Neuronal stem cell (in vitro differentiated cells): ENCODE data around the gene TAS2R50.

Source experiments
- DNase-seq: peaks from one replicate; pipeline ENCODE4 v3.0.0-alpha.2; 2013; ENCODE audit warnings: low spot score
- H2AFZ ChIP-seq: one replicate; pipeline ENCODE4 v1.6.1; 2013; ENCODE audit warnings: mild to moderate bottlenecking, low read length, inconsistent platforms
- H2AK5ac ChIP-seq: 2 replicates; pipeline ENCODE4 v1.6.1; 2013; ENCODE audit warnings: low read depth, mild to moderate bottlenecking, inconsistent platforms, low read length, moderate library complexity, mixed read lengths
- H2BK120ac ChIP-seq: 2 replicates; pipeline ENCODE4 v1.6.1; 2013; ENCODE audit warnings: low read depth, mild to moderate bottlenecking, inconsistent platforms, low read length, moderate library complexity, mixed read lengths
- H2BK12ac ChIP-seq: one replicate; pipeline ENCODE4 v1.6.1; 2013; ENCODE audit warnings: low read length, inconsistent platforms
- H2BK15ac ChIP-seq: 2 replicates; pipeline ENCODE4 v1.6.1; 2013; ENCODE audit warnings: mild to moderate bottlenecking, low read length, inconsistent platforms, mixed read lengths
- H2BK5ac ChIP-seq: one replicate; pipeline ENCODE4 v1.6.1; 2013; ENCODE audit warnings: inconsistent platforms, mild to moderate bottlenecking, low read length, moderate library complexity
- H3K14ac ChIP-seq: one replicate; pipeline ENCODE4 v1.6.1; 2013; ENCODE audit warnings: low read length, inconsistent platforms
- H3K18ac ChIP-seq: 2 replicates; pipeline ENCODE4 v1.6.1; 2013; ENCODE audit warnings: low read length, inconsistent platforms
- H3K23ac ChIP-seq: 2 replicates; pipeline ENCODE4 v1.6.1; 2013; ENCODE audit warnings: low read depth, mild to moderate bottlenecking, mixed read lengths, low read length, inconsistent platforms; ENCODE audit not compliant: poor library complexity
- H3K27ac ChIP-seq: replicated peaks from 3 replicates; pipeline ENCODE4 v1.5.1; 2013; ENCODE audit warnings: low read length, inconsistent platforms
- H3K27me3 ChIP-seq, 3 experiments: 2 replicates each; pipeline ENCODE4 v1.6.1; 2013; ENCODE audit warnings: low read length in 3 of 3, mild to moderate bottlenecking in 2 of 3, inconsistent platforms in 1 of 3, low read depth in 1 of 3, mixed read lengths in 1 of 3, moderate library complexity in 1 of 3; ENCODE audit not compliant: control insufficient read depth in 3 of 3, insufficient read depth in 3 of 3
- H3K36me3 ChIP-seq, 2 donors: replicated peaks in 1 of 2; 2 replicates each; pipeline ENCODE4 v1.6.1; 2013; ENCODE audit warnings: low read length in 2 of 2; ENCODE audit not compliant: control insufficient read depth in 2 of 2, insufficient read depth in 2 of 2
- H3K4ac ChIP-seq: 2 replicates; pipeline ENCODE4 v1.6.1; 2013; ENCODE audit warnings: inconsistent platforms, mild to moderate bottlenecking, low read length, moderate library complexity
- H3K4me1 ChIP-seq, 2 donors: 1 replicate in 1 of 2; 2 replicates in 1 of 2; pipeline ENCODE4 v1.6.1; 2013; ENCODE audit warnings: low read length in 2 of 2, low read depth in 1 of 2; ENCODE audit not compliant: control insufficient read depth in 2 of 2, insufficient read depth in 1 of 2
- H3K4me2 ChIP-seq: one replicate; pipeline ENCODE4 v1.6.1; 2013; ENCODE audit warnings: mild to moderate bottlenecking, low read length, inconsistent platforms; ENCODE audit not compliant: insufficient read depth, poor library complexity, severe bottlenecking
- H3K4me3 ChIP-seq, 2 donors: 2 replicates each; pipeline ENCODE4 v1.5.1; 2013; ENCODE audit warnings: low read length in 2 of 2, mild to moderate bottlenecking in 2 of 2, inconsistent platforms in 1 of 2, moderate library complexity in 1 of 2
- H3K79me1 ChIP-seq: one replicate; pipeline ENCODE4 v1.6.1; 2013; ENCODE audit warnings: low read depth, mild to moderate bottlenecking, inconsistent platforms, low read length, moderate library complexity
- H3K9ac ChIP-seq: one replicate; pipeline ENCODE4 v1.6.1; 2013; ENCODE audit warnings: mild to moderate bottlenecking, low read depth, low read length, inconsistent platforms; ENCODE audit not compliant: poor library complexity
- H3K9me3 ChIP-seq, 2 donors: replicated peaks in 1 of 2; 2 replicates each; pipeline versions ENCODE3 to v1.6.1; 2013; ENCODE audit warnings: low read length in 2 of 2, mild to moderate bottlenecking in 2 of 2, inconsistent platforms in 1 of 2, low read depth in 1 of 2, mixed read lengths in 1 of 2, moderate library complexity in 1 of 2; ENCODE audit not compliant: control insufficient read depth in 2 of 2, insufficient read depth in 1 of 2
- H4K8ac ChIP-seq: one replicate; pipeline ENCODE4 v1.6.1; 2013; ENCODE audit warnings: low read depth, mild to moderate bottlenecking, inconsistent platforms, low read length, moderate library complexity
- H4K91ac ChIP-seq: one replicate; pipeline ENCODE4 v1.6.1; 2013; ENCODE audit warnings: low read length, low read depth, mild to moderate bottlenecking, inconsistent platforms; ENCODE audit not compliant: poor library complexity
- WGBS, 2 donors: extraction: QIAGEN DNeasy Blood & Tissue Kit; methylation state at CpG; one replicate each; pipeline ENCODE4 v1.1.7; 2013; ENCODE audit warnings: missing lambda C conversion rate in 2 of 2, mixed read lengths in 1 of 2; ENCODE audit not compliant: insufficient read length in 2 of 2, insufficient replicate concordance in 1 of 2; ENCODE audit errors: extremely low coverage in 2 of 2; 5-methylcytosine and 5-hydroxymethylcytosine counted together

The TAS2R50 gene

GRCh38 chr12:11023387-11023786 lies 36.7 kb upstream of the TAS2R50 start:
- H2BK120ac ChIP-seq: no peak overlapping the region
- H3K9ac ChIP-seq: no peak overlapping the region
- no peak overlapping the region for H3K18ac ChIP-seq
- no peak overlapping the region for H2BK5ac ChIP-seq
- H3K4me3 ChIP-seq: no peak overlapping the region
- no peak overlapping the region for H2AK5ac ChIP-seq
- no peak overlapping the region for H3K27ac ChIP-seq
- no peak overlapping the region for H4K8ac ChIP-seq
- H3K4ac ChIP-seq: no peak overlapping the region
- H3K79me1 ChIP-seq: no peaks in the 10 kb centered on the region
- H3K4me2 ChIP-seq: no peak overlapping the region
- no peak overlapping the region for H2BK12ac ChIP-seq
- peaks cover 2 to 28% of the 10 kb centered on the region in 2 donors for H3K36me3 ChIP-seq
- no peak overlapping the region for H3K23ac ChIP-seq
- no CpG with 5 or more reads among the region's 2 CpGs for WGBS, 2 donors
- no peak overlapping the region for H4K91ac ChIP-seq
- H2AFZ ChIP-seq: no peak overlapping the region
- H2BK15ac ChIP-seq: no peak overlapping the region
- no peaks in the 10 kb centered on the region for H3K4me1 ChIP-seq
- no peak overlapping the region for H3K14ac ChIP-seq
- H3K27me3 ChIP-seq: no peaks in the 10 kb centered on the region
- H3K9me3 ChIP-seq: peaks cover 0 to 16% of the 10 kb centered on the region in 2 donors
- no peak for DNase-seq

GRCh38 chr12:11022520-11022919 lies 35.8 kb upstream of the TAS2R50 start, which contains the start of gene TAS2R19:
TSS of gene TAS2R19 (minus strand) at chr12:11022620. CDS start at chr12:11022571, 49 bp downstream.
- Histone ChIP-seq H3K23ac (no peak within 1 kb of the TSS), H2BK5ac (no peak within 1 kb of the TSS), H2BK15ac (no peak within 1 kb of the TSS), H2BK120ac (no peak within 1 kb of the TSS), H2BK12ac (no peak within 1 kb of the TSS), H3K4me3 (no peak within 1 kb of the TSS), H3K79me1 (no peaks in the 10 kb centered on the region), H3K18ac (no peak within 1 kb of the TSS), H3K9me3 (peaks cover 0 to 16% of the 10 kb centered on the region in 2 donors), H4K91ac (no peak within 1 kb of the TSS), H2AK5ac (no peak within 1 kb of the TSS), H3K27me3 (no peaks in the 10 kb centered on the region), H3K4ac (no peak within 1 kb of the TSS), H3K14ac (no peak within 1 kb of the TSS), H3K4me1 (no peaks in the 10 kb centered on the region), H3K27ac (no peak within 1 kb of the TSS), H4K8ac (no peak within 1 kb of the TSS), H3K4me2 (no peak within 1 kb of the TSS), H3K36me3 (peaks cover 0 to 27% of the 10 kb centered on the region in 2 donors), H3K9ac (no peak within 1 kb of the TSS), H2AFZ (no peak within 1 kb of the TSS)
- no CpG with 5 or more reads among the region's 1 CpG for WGBS, 2 donors
- DNase-seq: no peak

GRCh38 chr12:11016937-11017336 lies 30.2 kb upstream of the TAS2R50 start:
- no peaks in the 10 kb centered on the region for H3K4me1 ChIP-seq
- no peak overlapping the region for H3K4ac ChIP-seq
- no peak overlapping the region for H3K14ac ChIP-seq
- no CpG with 5 or more reads among the region's 1 CpG for WGBS, 2 donors
- no peak overlapping the region for H3K4me3 ChIP-seq
- no peak overlapping the region for H3K23ac ChIP-seq
- H4K91ac ChIP-seq: no peak overlapping the region
- peaks cover 2% of the 10 kb centered on the region for H3K79me1 ChIP-seq
- H2BK15ac ChIP-seq: no peak overlapping the region
- H2AK5ac ChIP-seq: no peak overlapping the region
- no peak overlapping the region for H3K27ac ChIP-seq
- no peak overlapping the region for H4K8ac ChIP-seq
- no peak overlapping the region for H2AFZ ChIP-seq
- H2BK5ac ChIP-seq: no peak overlapping the region
- H3K4me2 ChIP-seq: no peak overlapping the region
- peaks cover 0 to 2% of the 10 kb centered on the region in 2 donors for H3K9me3 ChIP-seq
- H3K36me3 ChIP-seq: peaks cover 0 to 31% of the 10 kb centered on the region in 2 donors
- H3K18ac ChIP-seq: no peak overlapping the region
- no peak overlapping the region for H2BK12ac ChIP-seq
- H3K9ac ChIP-seq: no peak overlapping the region
- no peak for DNase-seq
- no peaks in the 10 kb centered on the region for H3K27me3 ChIP-seq
- H2BK120ac ChIP-seq: no peak overlapping the region

GRCh38 chr12:11015775-11016430 lies 29.2 kb upstream of the TAS2R50 start:
- Histone ChIP-seq H3K79me1 (peaks cover 2% of the 10 kb centered on the region), H3K27me3 (no peaks in the 10 kb centered on the region), H2BK5ac (no peak overlapping the region), H4K8ac (no peak overlapping the region), H3K4me2 (no peak overlapping the region), H3K4me3 (no peak overlapping the region), H3K23ac (no peak overlapping the region), H3K4ac (no peak overlapping the region), H2BK120ac (no peak overlapping the region), H3K18ac (no peak overlapping the region), H2AK5ac (no peak overlapping the region), H3K27ac (no peak overlapping the region), H3K4me1 (no peaks in the 10 kb centered on the region), H3K36me3 (peaks cover 0 to 31% of the 10 kb centered on the region in 2 donors), H2AFZ (no peak overlapping the region), H2BK12ac (no peak overlapping the region), H3K9me3 (peaks cover 0 to 2% of the 10 kb centered on the region in 2 donors), H3K14ac (no peak overlapping the region), H3K9ac (no peak overlapping the region), H2BK15ac (no peak overlapping the region), H4K91ac (no peak overlapping the region)
- DNase-seq: no peak
- no CpG with 5 or more reads among the region's 4 CpGs for WGBS, 2 donors
